K562 (cell line): ENCODE data around the gene CLEC18A. TPM values are rescaled to one million over a fixed set of nuclear protein-coding genes. Genes with fewer than 3 reads are reported as not detected.

Experiments
- ATAC-seq: fragments of 200-7000 bp; cut with Tn5 transposase; 3 replicates; pipeline ENCODE4 v1.9.1; 2020; ENCODE audit warnings: moderate library complexity
- BruUV-seq: library from RNA; stranded (reverse); fragments of 400-500 nt; replicated peaks from 2 replicates; lab custom pipeline; 2021; lab: Mats Ljungman, UMichigan
- CTCF ChIA-PET: fragments of 300-600 bp; formaldehyde crosslinking; extraction: SDS; loops from one replicate; lab custom pipeline; 2021; ENCODE audit warnings: low intra/inter-chr PET ratio; lab: Yijun Ruan, JAX
- POLR2A ChIA-PET: fragments of 300-600, 350-650 bp; sonication (Branson Sonifier 250); formaldehyde crosslinking; extraction: SDS; loops from one replicate; lab custom pipeline; 2021; ENCODE audit warnings: antibody characterized with exemption, inconsistent platforms; lab: Yijun Ruan, JAX
- DNase-seq, 4 experiments: peaks; one replicate each; pipeline versions ENCODE4 v3.0.0 to v3.0.0-alpha.2; 2011 to 2018; ENCODE audit warnings: low spot score in 3 of 4, mixed read lengths in 3 of 4; ENCODE audit errors: extremely low read depth in 1 of 4
- FAIRE-seq: peaks from 2 replicates; lab custom pipeline; 2011; peaks lifted over from hg19 to GRCh38; lab: Jason Lieb, UNC
- H2AFZ ChIP-seq: 2 replicates; pipeline ENCODE4 v1.6.0; 2011; ENCODE audit warnings: low read depth, low read length, control low read depth, inconsistent platforms
- H3K27ac ChIP-seq: fragments of 200-600 bp; 3 replicates; pipeline ENCODE4 v1.8.0; 2011; ENCODE audit warnings: low read depth, mild to moderate bottlenecking, control low read depth, inconsistent platforms, low read length, moderate library complexity, mixed read lengths; ENCODE audit errors: extremely low read depth
- H3K27me3 ChIP-seq, 2 experiments: fragments of 300-600 bp in 1 of 2; 2 replicates in 1 of 2; 3 replicates in 1 of 2; pipeline versions ENCODE4 v1.6.0 to v1.8.0; 2011; ENCODE audit warnings: inconsistent platforms in 2 of 2, low read length in 2 of 2, mild to moderate bottlenecking in 1 of 2, mixed read lengths in 1 of 2, moderate library complexity in 1 of 2; ENCODE audit not compliant: control insufficient read depth in 2 of 2, insufficient read depth in 2 of 2
- H3K36me3 ChIP-seq: fragments of 300-600 bp; 3 replicates; pipeline ENCODE4 v1.8.0; 2011; ENCODE audit warnings: mild to moderate bottlenecking, low read length, inconsistent platforms; ENCODE audit not compliant: control insufficient read depth, insufficient read depth
- H3K4me1 ChIP-seq, 2 experiments: fragments of 200-600 bp in 1 of 2; replicated peaks in 1 of 2; 2 replicates in 1 of 2; 3 replicates in 1 of 2; pipeline versions ENCODE4 v1.5.1 to v1.8.0; 2011; ENCODE audit warnings: inconsistent platforms in 2 of 2, low read length in 2 of 2, mild to moderate bottlenecking in 1 of 2, mixed read lengths in 1 of 2, moderate library complexity in 1 of 2; ENCODE audit not compliant: control insufficient read depth in 2 of 2, insufficient read depth in 2 of 2
- H3K4me2 ChIP-seq: 2 replicates; pipeline ENCODE4 v1.6.1; 2011; ENCODE audit warnings: low read length, control low read depth, inconsistent platforms, mixed read lengths; ENCODE audit not compliant: insufficient read depth
- H3K4me3 ChIP-seq: fragments of 200-600 bp; sonication (generic), shearing (Covaris generic); 2 replicates; pipeline ENCODE4 v1.5.1; 2016; ENCODE audit warnings: control low read depth, inconsistent platforms
- H3K79me2 ChIP-seq: fragments of 200-600 bp; 3 replicates; pipeline ENCODE4 v1.8.0; 2011; ENCODE audit warnings: low read length, inconsistent platforms; ENCODE audit not compliant: control insufficient read depth, insufficient read depth
- H3K9ac ChIP-seq, 2 experiments: 2 replicates each; pipeline versions ENCODE4 v1.6.0 to v1.6.1; 2011; ENCODE audit warnings: low read depth in 2 of 2, low read length in 2 of 2, control low read depth in 1 of 2, inconsistent platforms in 1 of 2, mild to moderate bottlenecking in 1 of 2, mixed read lengths in 1 of 2; ENCODE audit not compliant: insufficient read depth in 1 of 2
- H3K9me1 ChIP-seq: one replicate; pipeline ENCODE4 v1.6.0; 2011; ENCODE audit warnings: inconsistent platforms, mild to moderate bottlenecking, low read length, moderate library complexity; ENCODE audit not compliant: control insufficient read depth, insufficient read depth
- H3K9me3 ChIP-seq: replicated peaks from 2 replicates; pipeline ENCODE4 v1.5.1; 2011; ENCODE audit warnings: low read depth, low read length, inconsistent platforms; ENCODE audit not compliant: control insufficient read depth, insufficient read depth
- H4K20me1 ChIP-seq: replicated peaks from 2 replicates; pipeline ENCODE4 v1.6.1; 2011; ENCODE audit warnings: low read length, inconsistent platforms, mixed read lengths; ENCODE audit not compliant: control insufficient read depth, insufficient read depth
- CREBBP ChIP-seq: IDR thresholded peaks from one replicate; pipeline ENCODE4 v1.6.1; 2012; ENCODE audit warnings: low read depth, mild to moderate bottlenecking, control low read depth, inconsistent platforms, low read length
- CTBP1 ChIP-seq: fragments of 450-650 bp; IDR thresholded peaks from 2 replicates; pipeline ENCODE4 v1.6.1; 2016; ENCODE audit warnings: borderline replicate concordance
- EZH2 ChIP-seq: IDR thresholded peaks from 2 replicates; pipeline ENCODE4 v1.6.1; 2012; ENCODE audit warnings: low read depth, mild to moderate bottlenecking, inconsistent platforms, low read length, borderline replicate concordance
- NR2C2 ChIP-seq, 2 experiments: fragments of 200-800 bp in 1 of 2; sonication (Bioruptor generic) in 1 of 2; sonication (generic) in 1 of 2; formaldehyde crosslinking in 1 of 2; IDR thresholded peaks; 2 replicates each; pipeline versions ENCODE4 v1.6.1 to v1.8.0; 2016 to 2022; ENCODE audit warnings: mild to moderate bottlenecking in 1 of 2, missing compliant biosample characterization in 1 of 2, missing genetic modification characterization in 1 of 2, missing genetic modification reagents in 1 of 2
- NR3C1 ChIP-seq: sonication (generic); formaldehyde crosslinking; IDR thresholded peaks from 2 replicates; pipeline ENCODE4 v1.8.1; 2022; ENCODE audit warnings: missing genetic modification reagents
- RUNX1 ChIP-seq: sonication (generic); IDR thresholded peaks from 2 replicates; pipeline ENCODE4 v1.6.1; 2016; ENCODE audit warnings: antibody characterized with exemption, low read depth
- SMC3 ChIP-seq: conservative IDR thresholded peaks from 2 replicates; pipeline ENCODE4 v1.6.1; 2011; ENCODE audit warnings: low read depth, low read length, improper control_type of control experiment; ENCODE audit not compliant: insufficient read depth
- STAT5A ChIP-seq: IDR thresholded peaks from 2 replicates; pipeline ENCODE4 v1.6.1; 2012; ENCODE audit warnings: low read length, inconsistent platforms, borderline replicate concordance
- SUPT5H ChIP-seq: fragments of 450-650 bp; IDR thresholded peaks from 2 replicates; pipeline ENCODE4 v1.6.1; 2016
- ZBTB17 ChIP-seq: fragments of 450-650 bp; formaldehyde crosslinking; IDR thresholded peaks from 2 replicates; pipeline ENCODE4 v1.4.0; 2020; ENCODE audit warnings: mild to moderate bottlenecking
- ZC3H4 ChIP-seq: sonication (generic); formaldehyde crosslinking; IDR thresholded peaks from 2 replicates; pipeline ENCODE4 v1.9.0; 2021; ENCODE audit warnings: missing genetic modification reagents, borderline replicate concordance
- ZNF398 ChIP-seq: fragments of 250-450 bp; sonication (Bioruptor Pico); IDR thresholded peaks from 2 replicates; pipeline ENCODE4 v1.8.0; 2021; ENCODE audit warnings: moderate library complexity, mild to moderate bottlenecking, inconsistent platforms
- ZNF639 ChIP-seq, 2 experiments: fragments of 200-800 bp in 1 of 2; sonication (Bioruptor generic) in 1 of 2; sonication (generic) in 1 of 2; formaldehyde crosslinking in 1 of 2; IDR thresholded peaks in 1 of 2; conservative IDR thresholded peaks in 1 of 2; 2 replicates each; pipeline versions ENCODE4 v1.5.0 to v1.6.1; 2016 to 2020; ENCODE audit warnings: missing compliant biosample characterization in 1 of 2, missing genetic modification characterization in 1 of 2, missing genetic modification reagents in 1 of 2
- ZNF780A ChIP-seq: fragments of 250-450 bp; sonication (Bioruptor Pico); IDR thresholded peaks from 2 replicates; pipeline ENCODE4 v1.5.0; 2021; ENCODE audit warnings: mild to moderate bottlenecking
- WGBS: fragments of 100-300 bp; shearing (Covaris generic); methylation state at CpG from one replicate; pipeline ENCODE4 v1.1.6; 2016; ENCODE audit warnings: low coverage, mixed read lengths; ENCODE audit not compliant: insufficient coverage; ENCODE audit errors: missing lambda C conversion rate; 5-methylcytosine and 5-hydroxymethylcytosine counted together
- in situ Hi-C: fragments of 300-500 bp; cut with MboI; formaldehyde crosslinking; loops from 4 replicates; pipeline ENCODE4 v1.15.0; 2018; ENCODE audit warnings: inconsistent platforms, mixed read lengths
- intact Hi-C: fragments of 100-400 bp; cut with micrococcal nuclease; formaldehyde crosslinking; loops from 2 replicates; pipeline ENCODE4 v1.14.2; 2022
- polyA plus RNA-seq, 8 experiments: library from polyadenylated mRNA; depleted of rRNA in 4 of 8; stranded (reverse) in 5 of 8; unstranded in 3 of 8; fragments of >200 nt; fragmentation: Nextera tagmentation in 2 of 8; fragmentation: Illumina TruSeq in 1 of 8; extraction: Ambion mirVana in 2 of 8; extraction: Trizol in 1 of 8; gene quantifications; 2 replicates each; pipeline versions ENCODE4 v1.2.1 to v1.2.3, GENCODE V29; 2011 to 2014; ENCODE audit warnings: inconsistent platforms in 1 of 8, missing spikeins in 1 of 8
- total RNA-seq, 7 experiments: library from RNA; depleted of rRNA in 6 of 7; stranded (reverse); fragments of >200 nt in 6 of 7; fragmentation: Illumina TruSeq in 2 of 7; extraction: Trizol in 2 of 7; gene quantifications; 2 replicates each; pipeline versions ENCODE4 v1.2.1 to v1.2.3, GENCODE V29; 2011 to 2021; ENCODE audit warnings: low replicate concordance in 1 of 7
- TF ChIP-seq, protein P1 (sequence below): fragments of 250-450 bp; sonication (Bioruptor Pico); IDR thresholded peaks from 2 replicates; pipeline ENCODE4 v1.8.0; 2021; ENCODE audit warnings: moderate library complexity, mild to moderate bottlenecking, inconsistent platforms

Gene CLEC18A
- total and polyA plus RNA-seq, 9 of the 15 experiments (the other 6 are each of a cell fraction or from before 2014, with no cell fraction given): 0.08 to 0.33 (median 0.23) TPM; not detected in 2

- 91% methylated on average over 17 of the region's 17 CpGs for WGBS
- H2AFZ ChIP-seq: no peak overlapping the region
- no peak for FAIRE-seq
- DNase-seq: no peak
- peaks cover 2% of the 10 kb centered on the region for H3K9me1 ChIP-seq
- no TSS peak for BruUV-seq
- H3K4me3 ChIP-seq: no peak overlapping the region
- no peak for ATAC-seq
- no peaks in the 10 kb centered on the region for H3K27me3 ChIP-seq
- no peaks in the 10 kb centered on the region for H3K79me2 ChIP-seq
- no peak overlapping the region for H3K9ac ChIP-seq
- no peak overlapping the region for H3K27ac ChIP-seq
- no peaks in the 10 kb centered on the region for H4K20me1 ChIP-seq
- ChIA-PET CTCF (no interaction called here), POLR2A (interaction anchor here (0.8 kb wide), 1 partner anchor 66 kb away, joined by 4 read pairs; no protein-coding TSS in a partner anchor)
- intact Hi-C loops: loop anchor here (5.0 kb wide), 1 partner anchor 227 kb away; no protein-coding TSS in a partner anchor
- in situ Hi-C loops: no loop called here
- H3K36me3 ChIP-seq: peaks cover 51% of the 10 kb centered on the region; the same call in 1 of the 3 replicates
- no peaks in the 10 kb centered on the region for H3K9me3 ChIP-seq
- H3K4me1 ChIP-seq: no peaks in the 10 kb centered on the region
- H3K4me2 ChIP-seq: no peak overlapping the region
- TF ChIP-seq ZNF780A (CRISPR knock-in tag) (no peak), SMC3 (no peak), CTBP1 (no peak), ZNF639 (CRISPR knock-in tag; conservative IDR thresholded peaks at IDR 0.05 in 1 of 2, IDR thresholded peaks at IDR 0.05 in 1 of 2) (no peak), CREBBP (no peak), ZBTB17 (CRISPR knock-in tag) (no peak), RUNX1 (no peak), ZNF398 (CRISPR knock-in tag) (no peak), SUPT5H (no peak), NR3C1 (no peak), EZH2 (no peak), ZC3H4 (CRISPR knock-in tag) (no peak), NR2C2 (CRISPR knock-in tag; IDR thresholded peaks at IDR 0.05) (no peak), NR2C2 (tag; IDR thresholded peaks at IDR 0.05) (no peak), STAT5A (no peak)
- TF ChIP-seq, protein P1, sequence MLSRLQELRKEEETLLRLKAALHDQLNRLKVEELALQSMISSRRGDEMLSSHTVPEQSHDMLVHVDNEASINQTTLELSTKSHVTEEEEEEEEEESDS (CRISPR knock-in tag): no peak
These were observed 16.4 kb upstream of the CLEC18A start for GRCh38 chr16:69934751-69935150.
